Measurements from ENCODE around the gene STK26.

DNA sequence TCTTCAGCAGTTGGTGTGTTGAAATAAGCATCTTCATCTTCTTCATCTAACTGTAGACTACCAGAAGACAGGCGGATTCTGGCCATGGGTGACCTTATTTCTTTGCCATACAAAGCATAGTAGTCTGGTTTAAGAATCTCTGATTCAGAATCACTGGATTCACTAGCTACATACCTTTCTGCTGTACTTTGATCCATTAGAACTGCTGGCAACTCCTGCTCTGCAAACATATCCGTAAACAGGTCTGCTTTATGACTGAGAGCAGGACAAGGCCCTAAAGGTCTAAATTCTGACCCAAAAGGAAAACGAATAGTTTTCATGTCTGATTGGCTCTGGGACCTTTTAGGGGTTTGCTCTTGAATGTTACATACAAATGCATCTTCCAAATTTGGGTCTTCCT, 54.8 kb downstream of the STK26 start:
- TF ChIP-seq, protein P1, sequence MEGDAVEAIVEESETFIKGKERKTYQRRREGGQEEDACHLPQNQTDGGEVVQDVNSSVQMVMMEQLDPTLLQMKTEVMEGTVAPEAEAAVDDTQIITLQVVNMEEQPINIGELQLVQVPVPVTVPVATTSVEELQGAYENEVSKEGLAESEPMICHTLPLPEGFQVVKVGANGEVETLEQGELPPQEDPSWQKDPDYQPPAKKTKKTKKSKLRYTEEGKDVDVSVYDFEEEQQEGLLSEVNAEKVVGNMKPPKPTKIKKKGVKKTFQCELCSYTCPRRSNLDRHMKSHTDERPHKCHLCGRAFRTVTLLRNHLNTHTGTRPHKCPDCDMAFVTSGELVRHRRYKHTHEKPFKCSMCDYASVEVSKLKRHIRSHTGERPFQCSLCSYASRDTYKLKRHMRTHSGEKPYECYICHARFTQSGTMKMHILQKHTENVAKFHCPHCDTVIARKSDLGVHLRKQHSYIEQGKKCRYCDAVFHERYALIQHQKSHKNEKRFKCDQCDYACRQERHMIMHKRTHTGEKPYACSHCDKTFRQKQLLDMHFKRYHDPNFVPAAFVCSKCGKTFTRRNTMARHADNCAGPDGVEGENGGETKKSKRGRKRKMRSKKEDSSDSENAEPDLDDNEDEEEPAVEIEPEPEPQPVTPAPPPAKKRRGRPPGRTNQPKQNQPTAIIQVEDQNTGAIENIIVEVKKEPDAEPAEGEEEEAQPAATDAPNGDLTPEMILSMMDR (conservative IDR thresholded peaks at IDR 0.05; ENCODE audit: low read length), result no peak
- no peak for TF ChIP-seq EZH2phosphoT487 (IDR thresholded peaks at IDR 0.05; ENCODE audit: borderline replicate concordance)
